PC-9 (cell line): ENCODE measurements around the gene VHLL.

ENCODE experiments used
- CTCF ChIP-seq: fragments of 200-600 bp; sonication (generic); conservative IDR thresholded peaks from 2 replicates; pipeline ENCODE4 v1.6.1; 2017; ENCODE audit warnings: mixed run types, antibody characterized with exemption, mild to moderate bottlenecking, moderate library complexity
- EZH2 ChIP-seq: fragments of 200-600 bp; sonication (generic); IDR thresholded peaks from 2 replicates; pipeline ENCODE4 v1.8.0; 2017; ENCODE audit warnings: antibody characterized with exemption, low read depth

- peak; percentile 78 for TF ChIP-seq CTCF
- no peak for TF ChIP-seq EZH2
Observed at GRCh38 chr1:156319664-156320063, 20.6 kb upstream of the VHLL start.
